Trophoblast cell (in vitro differentiated cells and primary cell): ENCODE data around the gene TBC1D19.

Experiments
- DNase-seq, 2 donors: peaks; one replicate each; pipeline ENCODE4 v3.0.0-alpha.2; 2016
- H2AFZ ChIP-seq: 2 replicates; pipeline ENCODE4 v1.6.1; 2013; ENCODE audit warnings: low read length, moderate library complexity, mild to moderate bottlenecking; ENCODE audit not compliant: insufficient read depth, poor library complexity
- H2AK5ac ChIP-seq: 2 replicates; pipeline ENCODE4 v1.6.1; 2013; ENCODE audit warnings: mild to moderate bottlenecking, low read length
- H2BK120ac ChIP-seq: 2 replicates; pipeline ENCODE4 v1.6.1; 2013; ENCODE audit warnings: low read length, mild to moderate bottlenecking, moderate library complexity; ENCODE audit not compliant: insufficient read depth, poor library complexity
- H2BK12ac ChIP-seq: 2 replicates; pipeline ENCODE4 v1.6.1; 2013; ENCODE audit warnings: mild to moderate bottlenecking, low read length, moderate library complexity
- H2BK5ac ChIP-seq: 2 replicates; pipeline ENCODE4 v1.6.1; 2013; ENCODE audit warnings: low read length, low read depth, moderate library complexity, mild to moderate bottlenecking; ENCODE audit not compliant: poor library complexity
- H3K14ac ChIP-seq: 2 replicates; pipeline ENCODE4 v1.6.1; 2013; ENCODE audit warnings: mild to moderate bottlenecking, low read length
- H3K18ac ChIP-seq: 2 replicates; pipeline ENCODE4 v1.6.1; 2013; ENCODE audit warnings: mild to moderate bottlenecking, low read length
- H3K23ac ChIP-seq: 2 replicates; pipeline ENCODE4 v1.6.1; 2013; ENCODE audit warnings: low read length
- H3K27ac ChIP-seq: 2 replicates; pipeline ENCODE4 v1.5.1; 2013; ENCODE audit warnings: low read depth, mild to moderate bottlenecking, inconsistent platforms, low read length, moderate library complexity
- H3K27me3 ChIP-seq: 2 replicates; pipeline ENCODE4 v1.6.1; 2013; ENCODE audit warnings: inconsistent platforms, mild to moderate bottlenecking, low read length, moderate library complexity; ENCODE audit not compliant: insufficient read depth
- H3K36me3 ChIP-seq, 2 experiments: 1 replicate in 1 of 2; 2 replicates in 1 of 2; pipeline ENCODE4 v1.6.1; 2013; ENCODE audit warnings: low read length in 2 of 2, mild to moderate bottlenecking in 2 of 2, moderate library complexity in 1 of 2; ENCODE audit not compliant: insufficient read depth in 2 of 2, control insufficient read depth in 1 of 2
- H3K4ac ChIP-seq: 2 replicates; pipeline ENCODE4 v1.6.1; 2013; ENCODE audit warnings: low read depth, mild to moderate bottlenecking, low read length, moderate library complexity
- H3K4me1 ChIP-seq, 2 experiments: 1 replicate in 1 of 2; 2 replicates in 1 of 2; pipeline ENCODE4 v1.6.1; 2013; ENCODE audit warnings: low read length in 2 of 2, mild to moderate bottlenecking in 2 of 2, moderate library complexity in 1 of 2; ENCODE audit not compliant: insufficient read depth in 2 of 2, control insufficient read depth in 1 of 2
- H3K4me2 ChIP-seq: 2 replicates; pipeline ENCODE4 v1.6.1; 2013; ENCODE audit warnings: inconsistent platforms, mild to moderate bottlenecking, low read length, moderate library complexity
- H3K4me3 ChIP-seq: 2 replicates; pipeline ENCODE4 v1.5.1; 2013; ENCODE audit warnings: mild to moderate bottlenecking, low read depth, low read length, inconsistent platforms
- H3K79me1 ChIP-seq: one replicate; pipeline ENCODE4 v1.6.1; 2013; ENCODE audit warnings: low read length
- H3K79me2 ChIP-seq: 2 replicates; pipeline ENCODE4 v1.6.1; 2013; ENCODE audit warnings: low read length, mild to moderate bottlenecking; ENCODE audit not compliant: control insufficient read depth, insufficient read depth, poor library complexity
- H3K9ac ChIP-seq: 2 replicates; pipeline ENCODE4 v1.6.1; 2013; ENCODE audit warnings: mild to moderate bottlenecking, low read length
- H3K9me3 ChIP-seq: 2 replicates; pipeline ENCODE4 v1.6.1; 2013; ENCODE audit warnings: low read depth, mild to moderate bottlenecking, control low read depth, inconsistent platforms, low read length; ENCODE audit not compliant: insufficient read depth
- H4K12ac ChIP-seq: 2 replicates; pipeline ENCODE4 v1.6.1; 2013; ENCODE audit warnings: low read depth, mild to moderate bottlenecking, low read length, moderate library complexity
- H4K8ac ChIP-seq: 2 replicates; pipeline ENCODE4 v1.6.1; 2013; ENCODE audit warnings: low read depth, mild to moderate bottlenecking, low read length, moderate library complexity
- H4K91ac ChIP-seq: one replicate; pipeline ENCODE4 v1.6.1; 2013; ENCODE audit warnings: low read depth, mild to moderate bottlenecking, low read length, moderate library complexity
- WGBS: extraction: QIAGEN DNeasy Blood & Tissue Kit; methylation state at CpG from one replicate; pipeline ENCODE4 v1.1.7; 2013; ENCODE audit warnings: missing lambda C conversion rate; ENCODE audit not compliant: insufficient read length, insufficient coverage; ENCODE audit errors: extremely low coverage; 5-methylcytosine and 5-hydroxymethylcytosine counted together

The TBC1D19 gene

GRCh38 chr4:26557164-26557563, 26.7 kb upstream of the TBC1D19 start:
- no peak overlapping the region for H3K18ac ChIP-seq
- no peak overlapping the region for H3K14ac ChIP-seq
- no peak overlapping the region for H2BK12ac ChIP-seq
- no peak overlapping the region for H3K23ac ChIP-seq
- no peaks in the 10 kb centered on the region for H3K79me1 ChIP-seq
- no peaks in the 10 kb centered on the region for H3K27me3 ChIP-seq
- no peaks in the 10 kb centered on the region for H3K9me3 ChIP-seq
- no peak overlapping the region for H3K4me2 ChIP-seq
- no peak overlapping the region for H2AK5ac ChIP-seq
- H3K9ac ChIP-seq: no peak overlapping the region
- no peak overlapping the region for H2BK120ac ChIP-seq
- no peaks in the 10 kb centered on the region for H3K79me2 ChIP-seq
- H2AFZ ChIP-seq: no peak overlapping the region
- no peak overlapping the region for H3K27ac ChIP-seq
- no peak overlapping the region for H4K12ac ChIP-seq
- no peak overlapping the region for H3K4me3 ChIP-seq
- no peak overlapping the region for H4K8ac ChIP-seq
- H3K36me3 ChIP-seq: no peaks in the 10 kb centered on the region
- no peak overlapping the region for H2BK5ac ChIP-seq
- H3K4ac ChIP-seq: no peak overlapping the region
- H3K4me1 ChIP-seq: no peaks in the 10 kb centered on the region
- no peak for DNase-seq
- H4K91ac ChIP-seq: no peak overlapping the region

GRCh38 chr4:26558166-26558895, 25.6 kb upstream of the TBC1D19 start:
- Histone ChIP-seq H3K79me2 (no peaks in the 10 kb centered on the region), H3K4me1 (no peaks in the 10 kb centered on the region), H3K36me3 (no peaks in the 10 kb centered on the region), H4K91ac (no peak overlapping the region), H2AK5ac (no peak overlapping the region), H3K79me1 (no peaks in the 10 kb centered on the region), H2BK120ac (no peak overlapping the region), H3K23ac (no peak overlapping the region), H3K9ac (no peak overlapping the region), H3K14ac (no peak overlapping the region), H3K4me2 (no peak overlapping the region), H2BK12ac (no peak overlapping the region), H3K18ac (no peak overlapping the region), H3K4me3 (no peak overlapping the region), H3K27ac (no peak overlapping the region), H4K8ac (no peak overlapping the region), H2AFZ (no peak overlapping the region), H3K9me3 (no peaks in the 10 kb centered on the region), H2BK5ac (no peak overlapping the region), H3K27me3 (no peaks in the 10 kb centered on the region), H3K4ac (no peak overlapping the region), H4K12ac (no peak overlapping the region)
- WGBS: no CpG with 5 or more reads among the region's 3 CpGs
- DNase-seq: no peak

DNA sequence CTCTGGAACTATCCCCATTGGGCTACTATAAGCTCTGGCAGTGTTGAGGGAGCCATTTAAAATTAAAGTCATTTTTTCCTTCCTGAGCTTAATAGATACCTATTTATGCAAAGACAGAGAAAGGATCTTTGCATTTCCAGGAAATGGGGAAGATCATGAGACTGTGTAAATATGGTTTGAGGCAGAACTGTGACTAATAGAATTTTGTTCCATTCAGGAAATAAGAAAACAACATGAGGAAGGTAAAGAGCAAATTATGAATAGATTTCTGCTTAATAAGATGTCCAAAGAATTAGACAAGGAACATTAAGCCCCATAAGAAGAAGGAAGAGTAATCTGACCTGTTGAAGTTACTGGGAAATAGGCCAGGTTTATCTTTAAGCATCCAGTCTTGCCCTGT, 17.8 kb upstream of the TBC1D19 start:
- no peak overlapping the region for H2BK120ac ChIP-seq
- H3K9ac ChIP-seq: no peak overlapping the region
- H3K4me2 ChIP-seq: no peak overlapping the region
- no peaks in the 10 kb centered on the region for H3K79me2 ChIP-seq
- H3K27me3 ChIP-seq: no peaks in the 10 kb centered on the region
- no peak overlapping the region for H3K27ac ChIP-seq
- H3K4me3 ChIP-seq: no peak overlapping the region
- peaks cover 2 to 3% of the 10 kb centered on the region in 2 experiments for H3K4me1 ChIP-seq
- no peak overlapping the region for H4K8ac ChIP-seq
- no peak overlapping the region for H3K23ac ChIP-seq
- H4K91ac ChIP-seq: no peak overlapping the region
- H2AFZ ChIP-seq: no peak overlapping the region
- H3K36me3 ChIP-seq: no peaks in the 10 kb centered on the region
- H3K18ac ChIP-seq: no peak overlapping the region
- H3K79me1 ChIP-seq: peaks cover 5% of the 10 kb centered on the region
- H3K4ac ChIP-seq: no peak overlapping the region
- no peak overlapping the region for H3K14ac ChIP-seq
- no peak for DNase-seq
- no peak overlapping the region for H2BK12ac ChIP-seq
- no peaks in the 10 kb centered on the region for H3K9me3 ChIP-seq
- H2BK5ac ChIP-seq: no peak overlapping the region
- no peak overlapping the region for H2AK5ac ChIP-seq
- no peak overlapping the region for H4K12ac ChIP-seq

DNA sequence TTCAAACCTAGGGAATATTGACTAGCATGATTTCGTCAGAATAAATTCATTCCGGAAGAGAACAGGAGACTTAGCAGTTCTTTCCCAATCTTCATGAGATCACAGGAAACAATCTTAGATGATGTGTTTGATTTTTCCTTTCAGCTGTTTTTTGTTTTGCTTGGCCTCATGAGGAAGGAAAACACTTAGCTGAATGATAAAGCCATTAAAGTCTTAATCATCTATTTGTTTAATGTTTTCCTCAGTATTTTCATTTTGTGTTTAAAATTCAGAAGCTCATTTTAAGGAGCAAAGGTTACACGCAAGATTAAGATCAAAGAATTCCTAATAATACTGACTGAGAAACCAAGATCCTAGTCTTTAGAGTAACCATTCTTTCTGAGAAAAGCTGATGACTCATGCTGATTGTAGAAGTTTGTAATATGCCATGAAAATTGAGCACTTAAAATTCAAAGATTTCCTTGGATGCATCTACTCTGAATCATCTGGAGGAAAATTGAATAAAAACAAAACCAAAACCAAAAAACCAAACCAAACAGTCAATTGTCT, 15.4 kb upstream of the TBC1D19 start:
- Histone ChIP-seq H3K9me3 (no peaks in the 10 kb centered on the region), H2BK120ac (no peak overlapping the region), H3K23ac (no peak overlapping the region), H2BK5ac (no peak overlapping the region), H3K4me3 (no peak overlapping the region), H3K18ac (no peak overlapping the region), H3K79me1 (peaks cover 5% of the 10 kb centered on the region), H3K4ac (no peak overlapping the region), H2AK5ac (no peak overlapping the region), H4K91ac (no peak overlapping the region), H3K79me2 (no peaks in the 10 kb centered on the region), H3K27me3 (no peaks in the 10 kb centered on the region), H3K27ac (no peak overlapping the region), H2AFZ (no peak overlapping the region), H3K14ac (no peak overlapping the region), H3K4me2 (no peak overlapping the region), H2BK12ac (peak overlapping the region; percentile 58), H3K36me3 (no peaks in the 10 kb centered on the region), H4K12ac (no peak overlapping the region), H3K9ac (no peak overlapping the region), H3K4me1 (peaks cover 2 to 3% of the 10 kb centered on the region in 2 experiments), H4K8ac (no peak overlapping the region)
- no CpG with 5 or more reads among the region's 3 CpGs for WGBS
- DNase-seq: peak; percentile 18 to 88
